GM23248 (cell line): ENCODE results near the gene FAM83D. TPM values are rescaled to one million over a fixed set of nuclear protein-coding genes. Genes with fewer than 3 reads are reported as not detected.

Experiments used
- DNase-seq: peaks from one replicate; pipeline ENCODE4 v3.0.0-alpha.2; 2015
- H2AFZ ChIP-seq: fragments of 200-600 bp; sonication (generic); 2 replicates; pipeline ENCODE4 v1.6.1; 2016; ENCODE audit warnings: antibody characterized with exemption
- H3F3A ChIP-seq: fragments of 200-600 bp; sonication (generic); 2 replicates; pipeline ENCODE4 v1.6.1; 2016; ENCODE audit warnings: mild to moderate bottlenecking, antibody characterized with exemption, mixed run types; ENCODE audit not compliant: insufficient read depth
- H3K27ac ChIP-seq: fragments of 200-600 bp; sonication (generic); 2 replicates; pipeline ENCODE4 v1.5.1; 2016; ENCODE audit warnings: mild to moderate bottlenecking
- H3K27me3 ChIP-seq: fragments of 200-600 bp; sonication (generic); replicated peaks from 2 replicates; pipeline ENCODE4 v1.6.1; 2016; ENCODE audit warnings: mild to moderate bottlenecking; ENCODE audit not compliant: insufficient read depth
- H3K36me3 ChIP-seq: fragments of 200-600 bp; sonication (generic); 2 replicates; pipeline ENCODE4 v1.6.1; 2016; ENCODE audit warnings: low read depth, mild to moderate bottlenecking
- H3K4me1 ChIP-seq: fragments of 200-600 bp; sonication (generic); 2 replicates; pipeline ENCODE4 v1.6.1; 2016; ENCODE audit warnings: mild to moderate bottlenecking; ENCODE audit not compliant: insufficient read depth
- H3K4me2 ChIP-seq: fragments of 200-600 bp; sonication (generic); one replicate; pipeline ENCODE4 v1.6.1; 2016; ENCODE audit warnings: mild to moderate bottlenecking; ENCODE audit not compliant: unreplicated experiment
- H3K4me3 ChIP-seq: fragments of 200-600 bp; sonication (generic); 2 replicates; pipeline ENCODE4 v1.5.1; 2016; ENCODE audit warnings: mild to moderate bottlenecking
- H3K79me2 ChIP-seq: fragments of 200-600 bp; sonication (generic); 2 replicates; pipeline ENCODE4 v1.6.1; 2016; ENCODE audit warnings: mild to moderate bottlenecking; ENCODE audit not compliant: insufficient read depth
- H3K9ac ChIP-seq: fragments of 200-600 bp; sonication (generic); 2 replicates; pipeline ENCODE4 v1.6.1; 2016; ENCODE audit warnings: mild to moderate bottlenecking
- H3K9me2 ChIP-seq: fragments of 200-600 bp; sonication (generic); 2 replicates; pipeline ENCODE4 v1.6.1; 2016; ENCODE audit warnings: mixed run types, mild to moderate bottlenecking, moderate library complexity; ENCODE audit not compliant: insufficient read depth
- H3K9me3 ChIP-seq: fragments of 200-600 bp; sonication (generic); one replicate; pipeline ENCODE4 v1.6.1; 2017; ENCODE audit warnings: low read depth
- H4K20me1 ChIP-seq: fragments of 200-600 bp; sonication (generic); 2 replicates; pipeline ENCODE4 v1.6.0; 2016; ENCODE audit not compliant: insufficient read depth
- EZH2 ChIP-seq: fragments of 200-600 bp; sonication (generic); IDR thresholded peaks from 2 replicates; pipeline ENCODE4 v1.6.1; 2018; ENCODE audit warnings: antibody characterized with exemption, mild to moderate bottlenecking; ENCODE audit not compliant: insufficient read depth, poor library complexity, severe bottlenecking
- EZH2phosphoT487 ChIP-seq: fragments of 200-600 bp; sonication (generic); IDR thresholded peaks from 2 replicates; pipeline ENCODE4 v1.6.1; 2018; ENCODE audit warnings: antibody characterized with exemption, moderate library complexity, mild to moderate bottlenecking, low read depth; ENCODE audit not compliant: insufficient read depth
- WGBS, 2 experiments: methylation state at CpG; one replicate each; pipeline ENCODE4 v1.1.6; 2015 to 2017; ENCODE audit warnings: low lambda C conversion rate in 2 of 2, low coverage in 1 of 2; ENCODE audit errors: missing lambda C conversion rate in 2 of 2; 5-methylcytosine and 5-hydroxymethylcytosine counted together
- in situ Hi-C: fragments of 300-500 bp; cut with MboI; formaldehyde crosslinking; loops from 2 replicates; pipeline ENCODE4 v1.15.0; 2020
- polyA plus RNA-seq: library from polyadenylated mRNA; unstranded; fragments of >200 nt; fragmentation: Nextera tagmentation; extraction: Ambion mirVana; gene quantifications from 2 replicates; pipeline ENCODE4 v1.2.1, GENCODE V29; 2016
- total RNA-seq: library from RNA; depleted of rRNA; stranded (reverse); fragments of >200 nt; shearing (Covaris generic); gene quantifications from 2 replicates; pipeline ENCODE4 v1.2.3, GENCODE V29; 2014

FAM83D gene
- total and polyA plus RNA-seq, 2 experiments from 2014 or later, result 11.4 to 18.2 TPM

GRCh38 chr20:38982291-38982690 lies 56.1 kb downstream of the FAM83D start:
- peak overlapping the region; percentile 12 for H3K4me2 ChIP-seq
- peaks cover 28% of the 10 kb centered on the region for H3K4me1 ChIP-seq
- TF ChIP-seq EZH2phosphoT487, result no peak
- no peaks in the 10 kb centered on the region for H3K36me3 ChIP-seq
- no peaks in the 10 kb centered on the region for H3K27me3 ChIP-seq
- no peak overlapping the region for H3K4me3 ChIP-seq
- in situ Hi-C loops, result no loop called here
- H3F3A ChIP-seq, result peaks cover 24% of the 10 kb centered on the region
- DNase-seq, result no peak
- WGBS, 2 experiments, result 86 to 95% methylated on average over 1 of the region's 1 CpG
- no peak overlapping the region for H2AFZ ChIP-seq
- no peaks in the 10 kb centered on the region for H3K9me2 ChIP-seq
- no peak overlapping the region for H3K27ac ChIP-seq
- H3K9me3 ChIP-seq, result no peaks in the 10 kb centered on the region
- H4K20me1 ChIP-seq, result no peaks in the 10 kb centered on the region
- H3K79me2 ChIP-seq, result peaks cover 43% of the 10 kb centered on the region
- no peak overlapping the region for H3K9ac ChIP-seq

GRCh38 chr20:38985060-38985459 lies 58.8 kb downstream of the FAM83D start:
- no peak overlapping the region for H3K9ac ChIP-seq
- no peaks in the 10 kb centered on the region for H4K20me1 ChIP-seq
- in situ Hi-C loops, result no loop called here
- no peaks in the 10 kb centered on the region for H3K27me3 ChIP-seq
- H3K9me3 ChIP-seq, result no peaks in the 10 kb centered on the region
- H3K36me3 ChIP-seq, result no peaks in the 10 kb centered on the region
- TF ChIP-seq EZH2 (no peak), EZH2phosphoT487 (no peak)
- H3K4me2 ChIP-seq, result peak overlapping the region; percentile 32
- H3F3A ChIP-seq, result peaks cover 24% of the 10 kb centered on the region
- H3K4me1 ChIP-seq, result peaks cover 28% of the 10 kb centered on the region
- no peak overlapping the region for H2AFZ ChIP-seq
- H3K27ac ChIP-seq, result 0 out of 2 replicates have a peak overlapping the region, but pooled peaks have one; percentile 16
- no peak for DNase-seq
- no peaks in the 10 kb centered on the region for H3K9me2 ChIP-seq
- H3K79me2 ChIP-seq, result peaks cover 16% of the 10 kb centered on the region
- no peak overlapping the region for H3K4me3 ChIP-seq
- 60 to 64% methylated on average over 4 of the region's 4 CpGs for WGBS, 2 experiments

GRCh38 chr20:38985603-38986170 lies 59.5 kb downstream of the FAM83D start:
- Histone ChIP-seq H3K9ac (no peak overlapping the region), H3K4me1 (peaks cover 28% of the 10 kb centered on the region), H3K79me2 (peaks cover 10% of the 10 kb centered on the region; the same call in 1 of the 2 replicates), H2AFZ (no peak overlapping the region), H4K20me1 (no peaks in the 10 kb centered on the region), H3K36me3 (0 out of 2 replicates have a peak, but pooled peaks cover under 1% of the 10 kb centered on the region), H3K9me3 (no peaks in the 10 kb centered on the region), H3K27me3 (no peaks in the 10 kb centered on the region), H3K4me2 (peak overlapping the region; percentile 32), H3K9me2 (no peaks in the 10 kb centered on the region), H3F3A (peaks cover 24% of the 10 kb centered on the region), H3K4me3 (no peak overlapping the region), H3K27ac (peak overlapping the region; percentile 16)
- DNase-seq, result peak; percentile 72
- in situ Hi-C loops, result no loop called here
- 6 to 7% methylated on average over 1 of the region's 1 CpG for WGBS, 2 experiments
- TF ChIP-seq EZH2 (no peak), EZH2phosphoT487 (peak; percentile 82; the same call in 1 of the 2 replicates)

GRCh38 chr20:38986663-38987062 lies 60.4 kb downstream of the FAM83D start:
- no peak overlapping the region for H3K4me2 ChIP-seq
- no peaks in the 10 kb centered on the region for H3K27me3 ChIP-seq
- 0 out of 2 replicates have a peak, but pooled peaks cover 4% of the 10 kb centered on the region for H3K36me3 ChIP-seq
- H3K9me2 ChIP-seq, result no peaks in the 10 kb centered on the region
- no peaks in the 10 kb centered on the region for H4K20me1 ChIP-seq
- WGBS, 2 experiments, result 95% methylated on average over 2 of the region's 2 CpGs
- no peak overlapping the region for H3K27ac ChIP-seq
- no peak overlapping the region for H3K9ac ChIP-seq
- no peak overlapping the region for H2AFZ ChIP-seq
- TF ChIP-seq EZH2, result no peak
- TF ChIP-seq EZH2phosphoT487, result no peak
- no peaks in the 10 kb centered on the region; the same call in 1 of the 2 replicates for H3K79me2 ChIP-seq
- peaks cover 28% of the 10 kb centered on the region for H3K4me1 ChIP-seq
- DNase-seq, result no peak
- H3K9me3 ChIP-seq, result no peaks in the 10 kb centered on the region
- H3F3A ChIP-seq, result peaks cover 24% of the 10 kb centered on the region
- no peak overlapping the region for H3K4me3 ChIP-seq
- in situ Hi-C loops, result no loop called here

- Histone ChIP-seq H2AFZ (no peak overlapping the region), H3K4me1 (peaks cover 19% of the 10 kb centered on the region), H3K36me3 (0 out of 2 replicates have a peak, but pooled peaks cover 4% of the 10 kb centered on the region), H4K20me1 (no peaks in the 10 kb centered on the region), H3K27ac (no peak overlapping the region), H3K4me3 (no peak overlapping the region), H3K4me2 (no peak overlapping the region), H3K9me2 (no peaks in the 10 kb centered on the region), H3K27me3 (no peaks in the 10 kb centered on the region), H3F3A (peaks cover 16% of the 10 kb centered on the region), H3K79me2 (no peaks in the 10 kb centered on the region), H3K9ac (no peak overlapping the region), H3K9me3 (no peaks in the 10 kb centered on the region)
- DNase-seq, result no peak
- in situ Hi-C loops, result no loop called here
- 97 to 99% methylated on average over 4 of the region's 4 CpGs for WGBS, 2 experiments
- TF ChIP-seq EZH2 (no peak), EZH2phosphoT487 (no peak)
Observed at GRCh38 chr20:38987777-38988176, 61.6 kb downstream of the FAM83D start.
